Thyroid gland (tissue), 4 donors: ENCODE measurements around the gene ZBTB17. TPM values are rescaled to one million over a fixed set of nuclear protein-coding genes. Genes with fewer than 3 reads are reported as not detected.
"Not testable (repeated sequence)": the region's sequence is repeated elsewhere in the genome, so short reads cannot be mapped to it uniquely, and the experiment has no call there.

Experiments used
- DNase-seq, 2 donors: peaks; one replicate each; pipeline ENCODE4 v3.0.0-alpha.2; 2019
- H3K27ac ChIP-seq, 3 donors: fragments of 200-600 bp; sonication (generic); 1 replicate in 2 of 3; 2 replicates in 1 of 3; pipeline ENCODE4 v1.5.1; 2016 to 2019; ENCODE audit warnings: mild to moderate bottlenecking in 1 of 3, moderate library complexity in 1 of 3
- H3K27me3 ChIP-seq: fragments of 200-600 bp; sonication (generic); one replicate; pipeline ENCODE4 v1.5.1; 2019
- H3K36me3 ChIP-seq, 2 donors: fragments of 200-600 bp; sonication (generic); one replicate each; pipeline ENCODE4 v1.5.1; 2016 to 2019
- H3K4me1 ChIP-seq, 2 donors: fragments of 200-600 bp; sonication (generic); one replicate each; pipeline ENCODE4 v1.5.1; 2017 to 2019
- H3K4me3 ChIP-seq, 3 donors: fragments of 200-600 bp; sonication (generic); replicated peaks in 1 of 3; 1 replicate in 2 of 3; 2 replicates in 1 of 3; pipeline ENCODE4 v1.5.1; 2016; ENCODE audit warnings: mild to moderate bottlenecking in 1 of 3
- H3K9me3 ChIP-seq: fragments of 200-600 bp; sonication (generic); one replicate; pipeline ENCODE4 v1.5.1; 2017
- POLR2A ChIP-seq, 2 donors: fragments of 450-650 bp; IDR thresholded peaks; one replicate each; pipeline ENCODE4 v1.6.1; 2017; ENCODE audit warnings: antibody characterized with exemption in 2 of 2, mild to moderate bottlenecking in 2 of 2, moderate library complexity in 1 of 2
- WGBS, 2 donors: methylation state at CpG; one replicate each; pipeline ENCODE4 v1.1.5; 2017; 5-methylcytosine and 5-hydroxymethylcytosine counted together
- intact Hi-C: fragments of 100-400 bp; cut with DNase I; formaldehyde crosslinking; loops from one replicate; pipeline ENCODE4 v1.15.1; 2023
- total RNA-seq, 4 donors: library from RNA; depleted of rRNA; stranded (reverse); fragments of >200 nt; gene quantifications; one replicate each; pipeline ENCODE4 v1.2.3, GENCODE V29; 2016
- TF ChIP-seq, protein P1 (sequence below), 6 experiments: fragments of 200-600 bp in 3 of 6; fragments of 450-650 bp in 3 of 6; sonication (generic) in 3 of 6; IDR thresholded peaks; one replicate each; pipeline ENCODE4 v1.5.1; 2016 to 2019; ENCODE audit warnings: antibody characterized with exemption in 6 of 6, mild to moderate bottlenecking in 2 of 6, inconsistent platforms in 1 of 6, moderate library complexity in 1 of 6

The ZBTB17 gene
- total RNA-seq, 4 donors from 2014 or later, result 31.4 to 52.1 (median 36.1) TPM

DNA sequence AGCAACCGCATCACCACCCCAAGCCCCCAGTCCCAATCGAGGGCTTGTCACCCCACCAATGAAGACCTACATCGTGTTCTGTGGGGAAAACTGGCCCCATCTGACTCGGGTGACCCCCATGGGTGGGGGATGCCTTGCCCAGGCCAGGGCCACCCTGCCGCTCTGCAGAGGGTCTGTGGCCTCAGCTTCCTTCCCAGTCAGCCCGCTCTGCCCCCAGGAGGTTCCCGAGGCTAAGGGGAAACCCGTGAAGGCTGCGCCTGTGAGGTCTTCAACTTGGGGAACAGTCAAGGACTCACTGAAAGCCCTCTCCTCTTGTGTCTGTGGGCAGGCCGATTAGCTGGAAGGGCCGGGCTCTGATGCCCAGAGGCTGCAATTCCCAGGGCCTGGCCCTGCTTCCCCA lies 30.1 kb upstream of the ZBTB17 start:
- Histone ChIP-seq H3K36me3 (no peaks in the 10 kb centered on the region), H3K4me1 (peaks cover 4 to 9% of the 10 kb centered on the region in 2 donors), H3K27ac (no peak overlapping the region), H3K27me3 (no peaks in the 10 kb centered on the region), H3K4me3 (no peak overlapping the region), H3K9me3 (no peaks in the 10 kb centered on the region)
- WGBS, 2 donors, result 76 to 86% methylated on average over 6 to 11 of the region's 11 CpGs
- no peak for DNase-seq
- TF ChIP-seq POLR2A (IDR thresholded peaks at IDR 0.05), result no peak
- TF ChIP-seq, protein P1, sequence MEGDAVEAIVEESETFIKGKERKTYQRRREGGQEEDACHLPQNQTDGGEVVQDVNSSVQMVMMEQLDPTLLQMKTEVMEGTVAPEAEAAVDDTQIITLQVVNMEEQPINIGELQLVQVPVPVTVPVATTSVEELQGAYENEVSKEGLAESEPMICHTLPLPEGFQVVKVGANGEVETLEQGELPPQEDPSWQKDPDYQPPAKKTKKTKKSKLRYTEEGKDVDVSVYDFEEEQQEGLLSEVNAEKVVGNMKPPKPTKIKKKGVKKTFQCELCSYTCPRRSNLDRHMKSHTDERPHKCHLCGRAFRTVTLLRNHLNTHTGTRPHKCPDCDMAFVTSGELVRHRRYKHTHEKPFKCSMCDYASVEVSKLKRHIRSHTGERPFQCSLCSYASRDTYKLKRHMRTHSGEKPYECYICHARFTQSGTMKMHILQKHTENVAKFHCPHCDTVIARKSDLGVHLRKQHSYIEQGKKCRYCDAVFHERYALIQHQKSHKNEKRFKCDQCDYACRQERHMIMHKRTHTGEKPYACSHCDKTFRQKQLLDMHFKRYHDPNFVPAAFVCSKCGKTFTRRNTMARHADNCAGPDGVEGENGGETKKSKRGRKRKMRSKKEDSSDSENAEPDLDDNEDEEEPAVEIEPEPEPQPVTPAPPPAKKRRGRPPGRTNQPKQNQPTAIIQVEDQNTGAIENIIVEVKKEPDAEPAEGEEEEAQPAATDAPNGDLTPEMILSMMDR (IDR thresholded peaks at IDR 0.05), result no peak
- intact Hi-C loops, result loop anchor here (5.0 kb wide), 1 partner anchor 46 kb away; no protein-coding TSS in a partner anchor

DNA sequence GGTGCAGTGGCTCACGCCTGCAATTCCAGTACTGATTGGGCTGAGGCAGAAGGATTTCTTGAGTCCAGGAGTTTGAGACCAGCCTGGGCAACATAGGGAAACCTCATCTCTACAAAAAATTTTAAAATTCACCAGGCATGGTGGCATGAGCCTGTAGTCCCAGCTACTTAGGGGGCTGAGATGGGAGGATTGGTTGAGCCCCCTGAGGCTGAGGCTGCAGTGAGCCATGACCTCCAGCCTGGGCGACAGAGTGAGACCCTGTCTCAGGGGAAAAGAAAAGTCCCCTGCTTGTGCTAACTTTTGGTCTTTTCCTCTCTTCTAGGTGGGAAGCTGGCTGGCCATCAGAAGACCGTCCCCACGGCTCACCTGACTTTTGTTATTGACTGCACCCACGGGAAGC lies 29.7 kb upstream of the ZBTB17 start:
- DNase-seq, result no peak
- intact Hi-C loops, result loop anchor here (5.0 kb wide), 1 partner anchor 47 kb away; no protein-coding TSS in a partner anchor
- TF ChIP-seq, protein P1 (IDR thresholded peaks at IDR 0.05), result no peak
- TF ChIP-seq POLR2A (IDR thresholded peaks at IDR 0.05), result no peak
- Histone ChIP-seq H3K36me3 (no peaks in the 10 kb centered on the region), H3K4me1 (peaks cover 4 to 9% of the 10 kb centered on the region in 2 donors), H3K27ac (no peak overlapping the region), H3K27me3 (no peaks in the 10 kb centered on the region), H3K4me3 (no peak overlapping the region), H3K9me3 (no peaks in the 10 kb centered on the region)
- 90 to 95% methylated on average over 4 to 5 of the region's 5 CpGs for WGBS, 2 donors

DNA sequence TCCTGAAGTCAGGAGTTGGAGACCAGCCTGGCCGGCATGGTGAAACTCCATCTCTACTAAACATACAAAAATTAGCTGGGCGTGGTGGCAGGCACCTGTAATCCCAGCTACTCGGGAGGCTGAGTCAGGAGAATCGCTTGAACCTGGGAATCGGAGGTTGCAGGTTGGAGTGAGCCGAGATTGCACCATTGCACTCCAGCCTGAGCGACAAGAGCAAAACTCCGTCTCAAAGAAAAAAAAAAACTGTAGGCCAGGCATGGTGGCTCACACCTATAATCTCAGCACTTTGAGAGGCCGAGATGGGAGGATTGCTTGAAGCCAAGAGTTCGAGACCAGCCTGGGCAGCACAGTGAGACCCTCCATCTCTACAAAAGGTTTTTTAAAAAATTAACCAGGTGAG lies 25.4 kb upstream of the ZBTB17 start:
- 90 to 94% methylated on average over 10 of the region's 10 CpGs for WGBS, 2 donors
- H3K4me1 ChIP-seq, H3K4me3 ChIP-seq, DNase-seq, H3K36me3 ChIP-seq, H3K27ac ChIP-seq, H3K9me3 ChIP-seq, H3K27me3 ChIP-seq, intact Hi-C loops: not testable (repeated sequence)

DNA sequence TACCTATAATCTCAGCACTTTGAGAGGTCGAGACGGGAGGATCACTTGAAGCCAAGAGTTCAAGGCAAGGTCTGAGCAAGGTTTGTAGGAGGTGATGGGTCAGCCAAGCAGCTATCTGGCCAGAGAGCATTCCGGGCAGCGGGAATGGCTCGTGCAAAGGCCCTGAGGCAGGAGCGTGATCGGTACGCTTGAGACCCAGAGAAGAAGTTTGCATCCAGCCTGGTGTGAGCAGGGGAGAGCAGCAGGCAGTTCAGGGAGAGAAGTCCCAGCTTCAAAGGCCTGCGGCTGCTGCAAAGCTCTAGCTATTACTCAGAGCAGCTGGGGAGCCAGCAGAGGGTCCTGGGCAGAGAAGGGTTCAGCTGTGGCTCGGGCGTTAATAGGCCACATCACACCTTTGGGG lies 23.0 kb upstream of the ZBTB17 start:
- no peak for DNase-seq
- Histone ChIP-seq H3K27me3 (no peaks in the 10 kb centered on the region), H3K4me1 (peaks cover 4 to 5% of the 10 kb centered on the region in 2 donors), H3K27ac (no peak overlapping the region), H3K4me3 (no peak overlapping the region), H3K36me3 (no peaks in the 10 kb centered on the region), H3K9me3 (no peaks in the 10 kb centered on the region)
- intact Hi-C loops, result no loop called here
- TF ChIP-seq, protein P1 (IDR thresholded peaks at IDR 0.05), result no peak
- TF ChIP-seq POLR2A (IDR thresholded peaks at IDR 0.05), result no peak
- WGBS, 2 donors, result 93 to 96% methylated on average over 11 of the region's 11 CpGs

DNA sequence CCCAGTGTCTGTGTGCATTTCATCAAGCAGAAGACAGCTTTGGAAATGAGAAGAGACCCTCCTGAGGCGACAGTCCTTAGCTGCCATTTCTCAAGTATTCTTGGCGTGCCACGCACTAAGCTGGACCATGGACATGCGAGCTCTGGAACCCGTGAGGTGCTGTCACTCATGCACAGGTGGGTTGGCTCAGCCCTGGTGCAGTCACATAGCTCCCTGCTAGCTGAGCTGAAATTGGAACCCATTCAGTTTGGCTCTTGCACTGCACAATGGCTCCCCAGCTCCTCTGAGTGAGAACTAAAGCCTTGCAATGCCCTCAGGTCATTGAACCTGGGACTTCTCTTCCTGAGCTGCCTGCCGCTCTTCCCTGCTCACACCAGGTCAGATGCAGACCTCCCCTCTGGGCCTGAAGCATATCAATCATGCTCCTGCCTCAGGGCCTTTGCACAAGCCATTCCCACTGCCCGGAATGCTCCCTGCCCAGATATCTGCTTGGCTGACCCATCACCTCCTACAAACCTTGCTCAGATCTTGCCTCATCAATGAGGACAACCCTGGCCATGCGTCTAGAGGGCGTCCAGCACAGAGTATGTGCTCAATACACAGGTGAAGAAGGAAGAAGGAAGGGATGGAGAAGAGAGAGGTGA lies 21.9 kb upstream of the ZBTB17 start:
- no peak for DNase-seq
- no peak overlapping the region for H3K27ac ChIP-seq
- H3K4me3 ChIP-seq, result no peak overlapping the region
- H3K9me3 ChIP-seq, result no peaks in the 10 kb centered on the region
- 85 to 89% methylated on average over 8 to 9 of the region's 9 CpGs for WGBS, 2 donors
- intact Hi-C loops, result no loop called here
- no peaks in the 10 kb centered on the region for H3K4me1 ChIP-seq
- TF ChIP-seq, protein P1 (IDR thresholded peaks at IDR 0.05), result no peak
- TF ChIP-seq POLR2A (IDR thresholded peaks at IDR 0.05), result no peak
- no peaks in the 10 kb centered on the region for H3K36me3 ChIP-seq
- no peaks in the 10 kb centered on the region for H3K27me3 ChIP-seq
